Activated CD8-positive, alpha-beta memory T cell treated with anti-CD3 and anti-CD28 coated beads, Interleukin-2, amount 50 U/mL, for 24 hours (primary cell): ENCODE measurements around the gene CDH22.

Experiments
- DNase-seq: peaks from one replicate; pipeline ENCODE4 v3.0.0-alpha.2; 2020; ENCODE audit errors: extremely low read depth

Gene CDH22

DNA sequence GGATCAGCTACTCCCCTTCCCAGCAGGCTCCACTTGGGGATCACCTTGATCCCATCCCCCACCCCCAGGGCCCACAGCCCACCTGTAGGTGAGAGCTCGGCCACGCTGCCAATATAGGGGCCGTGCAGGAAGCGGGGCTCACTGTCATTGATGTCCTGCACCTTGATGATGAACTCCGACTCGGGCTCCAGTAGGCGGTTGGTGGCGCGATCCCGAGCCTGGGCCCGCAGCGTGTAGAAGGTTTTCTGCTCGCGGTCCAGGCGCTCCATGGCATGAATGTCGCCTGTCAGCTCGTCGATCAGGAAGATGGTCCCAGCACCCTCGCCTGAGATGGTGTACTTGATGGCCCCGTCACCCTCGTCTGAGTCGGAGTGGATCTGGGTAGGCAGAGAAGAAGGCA, 67.4 kb downstream of the CDH22 start:
- DNase-seq: no peak

- no peak for DNase-seq
These were observed 68.2 kb downstream of the CDH22 start for GRCh38 chr20:46240065-46240464.

DNA sequence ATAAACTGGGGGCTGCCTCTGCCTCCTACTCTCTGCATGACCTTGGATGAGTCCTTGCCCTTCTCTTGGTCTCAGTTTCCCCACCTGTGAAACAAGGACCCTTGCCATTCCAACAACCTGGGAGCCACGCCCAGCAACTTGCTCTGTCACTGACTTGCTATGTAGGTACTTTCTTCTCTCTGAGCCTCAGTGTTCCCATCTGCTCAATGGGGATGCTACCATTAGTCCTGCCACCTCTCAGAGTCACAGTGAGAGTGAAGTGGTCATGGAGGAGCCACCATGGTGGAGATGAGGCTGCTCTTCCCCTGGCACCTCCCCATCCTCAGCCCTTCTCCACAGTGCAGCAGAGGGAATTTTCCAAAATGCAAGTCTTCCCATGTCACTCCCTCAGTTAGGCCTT, 70.6 kb downstream of the CDH22 start:
- DNase-seq: no peak

DNA sequence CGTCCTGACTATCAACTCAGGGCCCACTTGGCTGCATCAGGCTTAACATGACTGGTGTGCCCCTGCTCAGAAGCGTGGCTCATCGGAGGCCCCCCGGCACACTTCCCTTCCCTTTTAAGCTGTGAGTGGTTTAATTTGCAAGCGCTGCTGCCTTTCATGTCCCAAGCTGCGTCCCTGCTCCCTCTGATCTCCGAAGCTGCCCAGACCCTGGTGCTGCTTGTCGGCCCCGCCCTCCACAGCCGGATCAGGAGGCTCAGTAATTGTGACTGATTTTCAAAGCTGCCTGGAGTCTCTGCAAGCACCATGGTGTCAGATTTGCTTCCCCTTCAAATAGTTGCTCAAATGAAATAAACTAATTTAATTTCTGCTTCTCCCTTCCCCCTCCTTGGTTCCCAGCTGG, 71.1 kb downstream of the CDH22 start:
- no peak for DNase-seq

DNA sequence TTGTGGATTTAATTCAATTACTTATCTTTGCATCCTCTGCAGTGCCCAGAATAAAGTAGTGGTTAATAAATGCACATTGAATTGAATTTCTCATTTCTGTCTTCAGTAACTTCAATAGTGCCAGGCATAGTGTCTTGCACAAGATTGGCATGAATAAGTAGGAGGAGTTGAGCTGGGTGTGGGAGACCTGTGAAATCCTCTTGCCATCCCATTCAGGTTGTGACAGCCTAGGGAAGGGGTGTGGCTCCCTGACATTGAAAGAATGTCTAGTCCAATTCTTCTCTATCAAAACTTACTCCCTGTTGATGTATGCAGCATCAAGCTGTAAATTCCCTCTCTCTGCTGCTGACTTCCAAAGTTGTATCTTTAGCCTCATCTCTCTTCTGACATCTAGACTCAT, 73.2 kb downstream of the CDH22 start:
- no peak for DNase-seq

DNA sequence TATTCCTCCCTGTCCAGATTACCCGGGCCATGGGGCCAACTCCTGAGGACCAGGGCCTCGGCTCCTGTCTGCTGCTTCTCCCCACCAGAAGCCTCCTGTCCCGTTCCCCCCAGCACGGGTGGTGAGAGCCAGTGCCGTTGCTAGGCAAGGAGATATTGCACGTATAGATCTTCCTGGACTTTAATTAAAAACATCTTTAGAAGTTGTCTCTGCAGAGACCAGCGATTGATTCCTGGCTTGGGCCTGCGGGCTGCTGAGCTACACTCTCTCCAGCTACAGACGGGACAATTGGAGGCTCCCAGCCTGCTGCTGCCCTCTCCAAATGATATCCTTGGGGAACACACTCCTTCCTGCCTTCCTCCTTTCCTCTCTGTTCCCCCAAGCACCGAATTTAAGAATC, 74.6 kb downstream of the CDH22 start:
- no peak for DNase-seq

GRCh38 chr20:46232539-46232938, 75.8 kb downstream of the CDH22 start:
- no peak for DNase-seq

- DNase-seq: no peak
These were observed 77.5 kb downstream of the CDH22 start for GRCh38 chr20:46230801-46231282.

DNA sequence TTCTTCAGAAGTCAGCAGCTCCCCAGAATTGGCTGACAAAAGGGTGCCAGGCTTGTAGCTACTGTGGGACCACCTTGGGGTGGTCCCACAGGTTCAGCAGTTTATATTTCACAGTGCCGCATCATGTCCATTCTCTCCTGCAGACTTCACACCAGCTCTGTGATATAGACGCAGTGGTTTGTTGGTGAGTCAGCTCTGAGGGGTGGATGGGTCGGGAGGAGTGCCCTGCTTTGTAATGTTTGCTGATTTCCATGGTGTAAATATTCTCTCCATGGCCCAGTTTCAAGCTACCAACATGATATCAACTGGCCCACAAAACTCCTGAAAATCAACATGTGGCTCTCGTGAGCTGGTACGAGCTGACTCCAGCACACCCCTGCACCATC, 78.2 kb downstream of the CDH22 start:
- DNase-seq: no peak

DNA sequence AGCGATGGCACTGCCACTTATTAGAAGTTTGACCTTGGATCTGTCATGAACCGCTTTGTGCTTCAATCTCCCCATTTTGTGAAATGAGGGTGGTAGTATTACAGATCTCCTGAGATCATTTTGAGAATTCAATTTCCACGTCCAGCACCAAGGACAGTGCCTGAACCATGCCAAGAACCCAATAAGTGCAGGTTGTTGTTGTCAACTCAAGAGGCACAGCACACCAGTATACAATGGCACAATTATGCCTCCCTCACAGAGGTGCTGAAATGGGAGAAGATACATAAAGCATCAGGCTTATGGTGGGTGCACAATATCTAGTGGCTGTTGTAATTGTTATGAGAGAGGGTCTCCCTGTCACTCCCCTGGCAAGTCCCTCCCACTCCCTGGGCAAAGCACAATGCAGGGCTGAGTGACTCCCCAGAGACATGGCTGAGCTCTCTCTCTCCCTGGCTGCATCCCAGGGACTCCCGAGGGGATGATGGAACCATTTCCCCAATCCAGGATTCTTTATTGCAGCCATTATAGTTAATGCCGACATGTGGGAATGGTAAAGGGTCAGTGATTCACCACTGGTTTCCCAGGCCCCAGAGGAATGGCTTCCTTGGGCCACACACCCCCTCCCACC, 78.7 kb downstream of the CDH22 start:
- DNase-seq: no peak

DNA sequence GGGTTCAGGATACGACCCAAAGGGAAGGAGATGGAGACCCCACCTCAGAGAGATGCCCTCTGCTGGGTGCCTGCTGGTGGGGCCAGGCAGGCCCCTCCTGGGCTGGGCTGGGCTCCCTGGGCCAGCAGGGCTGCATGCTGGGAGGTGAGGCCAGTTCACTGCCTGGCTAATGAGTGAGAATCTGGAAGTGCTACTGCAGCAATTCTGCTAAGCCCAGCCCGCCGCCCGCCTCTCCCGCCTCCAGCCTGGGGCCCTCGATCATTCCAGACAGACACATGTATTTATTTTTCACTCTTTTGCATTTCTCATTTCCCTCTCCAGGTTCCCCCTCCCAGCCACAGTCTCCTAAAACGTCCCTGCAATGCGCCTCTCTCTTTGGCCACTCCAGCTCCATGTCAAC, 79.6 kb downstream of the CDH22 start:
- no peak for DNase-seq

- DNase-seq: no peak
These were observed 81.0 kb downstream of the CDH22 start for GRCh38 chr20:46227272-46227767.

- no peak for DNase-seq
These were observed 81.7 kb downstream of the CDH22 start for GRCh38 chr20:46226602-46227001.

DNA sequence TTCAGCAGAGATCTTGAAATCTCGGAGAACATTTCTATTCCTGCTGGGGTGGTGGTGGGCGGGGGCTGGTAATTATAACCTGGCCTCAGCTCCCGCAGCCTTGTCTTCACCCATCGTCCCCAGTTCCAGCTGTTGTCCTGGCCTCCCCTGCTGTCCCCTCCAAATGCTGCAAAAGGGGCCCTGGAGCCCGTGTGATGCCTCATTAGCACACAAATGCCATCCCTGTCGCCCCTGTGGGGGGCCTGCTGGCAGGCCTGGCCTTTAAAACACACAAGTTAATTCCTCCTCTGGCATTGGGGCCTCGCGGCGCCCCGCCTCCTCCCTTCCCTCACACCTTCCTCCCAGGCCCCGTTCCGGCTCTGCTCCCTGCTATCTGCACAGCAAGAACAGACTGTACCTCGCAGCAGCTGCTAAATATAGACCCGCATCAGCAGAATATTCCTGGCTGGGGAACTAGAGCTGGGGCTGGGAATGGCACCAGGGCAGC, 85.7 kb downstream of the CDH22 start:
- DNase-seq: no peak

DNA sequence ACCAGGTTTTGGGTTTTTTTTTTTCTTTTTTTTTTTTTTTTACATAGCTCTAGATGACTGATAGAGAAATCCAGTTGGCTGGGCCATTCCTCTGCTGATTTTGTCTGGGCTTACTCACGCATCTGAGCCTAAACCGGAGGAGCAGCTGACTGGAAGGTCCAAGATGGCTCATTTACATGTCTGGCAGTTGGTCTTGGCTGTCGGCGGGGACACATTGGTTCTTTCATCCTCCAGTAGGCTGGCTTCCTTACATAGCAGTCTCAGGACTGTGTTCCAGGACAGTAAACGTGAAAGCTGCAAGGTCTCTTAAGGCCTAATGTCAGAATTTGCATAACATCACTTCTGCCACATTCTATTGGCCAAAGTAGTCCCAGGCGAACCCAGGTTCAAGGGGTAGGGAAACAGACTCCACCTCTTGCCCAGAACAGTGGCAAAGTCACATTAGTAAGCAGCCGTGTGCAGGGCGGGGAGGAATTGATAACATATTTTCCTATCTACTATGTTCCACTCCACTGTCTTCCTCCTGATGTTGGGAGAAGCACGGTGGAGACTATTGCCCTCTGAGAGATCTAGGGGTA, 87.0 kb downstream of the CDH22 start:
- DNase-seq: no peak

DNA sequence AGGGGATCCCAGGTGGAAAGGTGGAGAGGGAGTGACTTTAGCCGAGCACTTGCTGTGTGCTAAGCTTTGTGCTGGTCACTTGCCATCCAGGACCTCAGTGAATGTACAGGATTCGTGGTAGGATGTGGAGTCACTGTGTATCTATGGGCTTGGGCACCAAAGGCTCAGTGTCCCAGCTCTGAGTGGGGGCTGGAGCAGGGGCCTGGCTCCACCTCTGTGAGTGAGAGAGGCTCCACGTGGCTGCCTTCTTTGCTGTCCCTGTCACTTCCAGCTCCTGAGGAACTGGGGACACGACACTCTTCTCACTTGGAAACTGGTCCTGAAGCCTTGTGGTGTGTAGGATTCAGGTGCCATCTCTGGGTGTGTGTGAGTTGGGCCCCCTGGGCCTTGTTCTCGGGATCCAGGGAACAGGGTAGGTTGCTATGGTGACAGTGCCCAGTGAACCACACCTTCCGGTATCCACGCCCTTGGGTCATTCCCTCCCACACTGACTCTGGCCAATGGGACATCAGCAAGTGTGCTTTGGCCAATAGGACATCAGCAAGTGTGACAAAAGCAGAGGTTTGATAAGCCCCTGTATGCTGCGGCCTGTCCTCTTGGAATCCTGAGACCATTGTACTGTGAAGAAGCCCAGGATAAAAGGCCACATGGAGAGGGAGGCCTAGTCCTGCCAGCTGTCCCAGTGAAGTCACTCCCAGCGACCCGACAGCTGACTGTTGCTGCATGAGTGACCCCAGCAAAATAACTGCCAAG, 87.7 kb downstream of the CDH22 start:
- no peak for DNase-seq

- DNase-seq: no peak
These were observed 88.4 kb downstream of the CDH22 start for GRCh38 chr20:46219920-46220319.

DNA sequence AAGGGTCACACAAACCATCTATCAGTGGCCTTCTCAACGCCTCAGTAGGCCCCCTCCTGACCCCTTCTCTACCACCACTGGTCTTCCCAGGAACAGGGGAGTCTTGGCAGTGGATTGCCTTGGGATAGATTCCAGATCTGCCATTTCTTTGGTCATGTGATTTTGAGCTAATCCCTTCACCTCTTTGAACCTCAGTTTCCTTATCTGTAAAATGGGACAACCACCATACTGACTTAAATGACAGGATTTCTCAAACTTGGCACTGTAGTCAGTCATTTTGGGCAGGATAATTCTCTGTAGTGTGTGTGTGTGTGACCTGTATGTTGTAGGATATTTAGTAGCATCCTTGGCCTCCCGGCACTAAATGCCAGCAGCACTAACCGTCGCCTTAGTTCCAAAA, 89.1 kb downstream of the CDH22 start:
- DNase-seq: no peak

DNA sequence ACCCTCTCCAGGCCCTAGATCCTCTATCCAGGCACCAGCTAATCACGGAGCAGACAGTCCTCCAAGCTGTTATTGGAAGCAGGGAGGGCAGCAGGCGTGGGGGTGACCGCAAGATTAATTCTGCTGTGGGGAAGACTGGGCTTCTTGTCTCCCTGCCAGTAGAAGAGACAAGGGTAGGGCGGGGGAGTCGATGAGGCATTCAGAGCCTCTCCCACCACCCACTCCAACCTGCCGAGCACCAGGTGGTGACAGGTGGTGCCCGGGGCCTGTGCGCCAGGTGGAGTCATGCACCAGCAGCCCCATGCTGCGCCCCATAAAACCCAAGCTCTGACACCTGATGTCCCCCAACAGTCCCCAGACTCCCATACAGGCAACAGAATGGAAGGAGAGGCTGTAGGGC, 89.6 kb downstream of the CDH22 start:
- no peak for DNase-seq

DNA sequence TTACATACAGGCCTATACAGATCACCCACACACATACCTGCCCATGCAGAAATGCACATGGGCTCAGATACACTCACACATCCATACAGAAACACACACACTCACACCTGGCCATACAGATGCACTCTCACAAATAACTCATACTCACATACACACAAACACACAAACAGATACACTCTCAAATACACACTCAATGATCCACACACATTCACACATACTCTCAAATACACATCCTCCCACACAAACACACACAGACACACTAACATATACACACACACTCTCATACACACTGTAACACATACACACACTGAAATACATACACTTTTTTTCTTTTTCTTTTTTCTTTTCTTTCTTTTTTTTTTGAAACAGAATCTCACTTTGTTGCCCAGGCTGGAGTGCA, 90.7 kb downstream of the CDH22 start:
- DNase-seq: no peak

DNA sequence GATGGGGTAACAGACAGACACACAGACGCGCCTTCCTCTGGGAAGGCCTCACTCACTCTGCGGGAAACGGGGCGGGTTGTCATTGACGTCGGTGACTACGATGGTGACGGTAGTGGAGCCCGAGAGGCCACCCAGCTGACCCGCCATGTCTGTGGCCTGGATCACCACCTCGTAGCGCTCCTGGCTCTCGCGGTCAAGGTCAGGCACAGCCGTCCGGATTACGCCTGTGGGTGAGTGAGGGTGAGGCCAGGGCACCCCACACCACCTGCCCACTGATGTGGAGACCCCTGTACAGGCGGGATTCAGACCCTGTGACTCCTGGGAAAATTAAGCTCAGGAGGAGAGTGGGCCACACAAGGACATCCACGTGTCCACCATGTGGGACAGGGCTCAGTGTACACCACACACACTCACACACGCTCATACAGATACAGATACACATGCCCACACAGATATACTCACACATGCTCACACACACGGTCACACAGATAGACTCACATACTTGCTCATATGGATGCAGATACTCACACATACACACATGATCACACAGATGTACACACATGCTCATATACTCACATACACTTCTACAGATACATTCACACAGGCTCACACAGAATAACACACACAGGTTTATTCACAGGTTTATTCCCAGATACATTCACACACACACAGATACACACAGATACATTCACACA, 91.4 kb downstream of the CDH22 start:
- no peak for DNase-seq
